Measurements from ENCODE around the gene SERPINI2.

GRCh38 chr3:167483708-167484475 is 10.1 kb upstream of the SERPINI2 start:
- TF ChIP-seq CTCF (IDR thresholded peaks at IDR 0.05) = no peak
- TF ChIP-seq ZFX (IDR thresholded peaks at IDR 0.05; ENCODE audit: borderline replicate concordance) = no peak

Measured in 22Rv1 (cell line).